A549 (cell line): Measurements from ENCODE around the gene MCAT. TPM values are rescaled to one million over a fixed set of nuclear protein-coding genes. Genes with fewer than 3 reads are reported as not detected.
A peak's percentile ranks its signal among the peaks of the same experiment; 100 is the strongest.

Source experiments
- ATAC-seq, 2 experiments: fragments of 200-7000 bp in 1 of 2; fragments of >200 bp in 1 of 2; cut with Nextera tagmentation in 1 of 2; cut with Tn5 transposase in 1 of 2; 3 replicates each; pipeline versions ENCODE4 v1.8.0 to v1.9.1; 2018 to 2020; ENCODE audit warnings: mild to moderate bottlenecking in 1 of 2, moderate library complexity in 1 of 2
- CTCF ChIA-PET: fragments of 300-600 bp; sonication (Branson Sonifier 250); formaldehyde crosslinking; extraction: SDS; loops from one replicate; lab custom pipeline; 2021; ENCODE audit warnings: antibody characterized with exemption, inconsistent platforms; lab: Yijun Ruan, JAX
- POLR2A ChIA-PET: fragments of 350-600 bp; formaldehyde crosslinking; extraction: SDS; loops from one replicate; lab custom pipeline; 2021; ENCODE audit warnings: antibody characterized with exemption, inconsistent platforms; lab: Yijun Ruan, JAX
- DNase-seq, 2 experiments: peaks; one replicate each; pipeline versions ENCODE4 v3.0.0 to v3.0.0-alpha.2; 2011 to 2016; ENCODE audit warnings: low read depth in 1 of 2, low spot score in 1 of 2
- FAIRE-seq: peaks from 2 replicates; lab custom pipeline; 2011; peaks lifted over from hg19 to GRCh38; lab: Jason Lieb, UNC
- H3K27ac ChIP-seq, 2 experiments: fragments of >200 bp; sonication (Bioruptor Twin); formaldehyde crosslinking; 3 replicates each; pipeline ENCODE4 v1.5.1; 2016 to 2017
- H3K4me1 ChIP-seq: fragments of >200 bp; sonication (Bioruptor Twin); formaldehyde crosslinking; 3 replicates; pipeline ENCODE4 v1.6.1; 2016
- H3K4me2 ChIP-seq: fragments of >200 bp; sonication (Bioruptor Twin); formaldehyde crosslinking; 3 replicates; pipeline ENCODE4 v1.6.1; 2016
- H3K4me3 ChIP-seq: fragments of >200 bp; sonication (Bioruptor Twin); formaldehyde crosslinking; 3 replicates; pipeline ENCODE4 v1.5.1; 2016
- H3K9me3 ChIP-seq: fragments of >200 bp; sonication (Bioruptor Twin); formaldehyde crosslinking; 3 replicates; pipeline ENCODE4 v1.6.1; 2016
- CBX8 ChIP-seq: fragments of 200-600 bp; sonication (generic); IDR thresholded peaks from 2 replicates; pipeline ENCODE4 v1.6.1; 2016
- CHD2 ChIP-seq: fragments of 150-350 bp; IDR thresholded peaks from 2 replicates; pipeline ENCODE4 v1.6.1; 2014; ENCODE audit warnings: low read length; ENCODE audit not compliant: partially characterized antibody
- EP300 ChIP-seq, 2 experiments: fragments of >200 bp; sonication (Bioruptor Twin); formaldehyde crosslinking; IDR thresholded peaks; 2 replicates in 1 of 2; 3 replicates in 1 of 2; pipeline ENCODE4 v1.6.1; 2016 to 2017
- GATA3 ChIP-seq: IDR thresholded peaks from 2 replicates; pipeline ENCODE4 v1.6.1; 2012; ENCODE audit warnings: borderline replicate concordance
- HMGXB4 ChIP-seq: fragments of 250-450 bp; sonication (Bioruptor Pico); IDR thresholded peaks from 2 replicates; pipeline ENCODE4 v1.5.0; 2021; ENCODE audit warnings: mild to moderate bottlenecking, moderate library complexity, borderline replicate concordance
- HOXA7 ChIP-seq: fragments of 250-450 bp; sonication (Bioruptor Pico); IDR thresholded peaks from 2 replicates; pipeline ENCODE4 v1.5.0; 2020; ENCODE audit warnings: mild to moderate bottlenecking, moderate library complexity
- HOXB5 ChIP-seq: fragments of 250-450 bp; sonication (Bioruptor Pico); IDR thresholded peaks from 2 replicates; pipeline ENCODE4 v1.5.0; 2020; ENCODE audit warnings: mild to moderate bottlenecking, moderate library complexity
- MAFK ChIP-seq: fragments of 450-650 bp; IDR thresholded peaks from 2 replicates; pipeline ENCODE4 v1.6.1; 2014; ENCODE audit not compliant: partially characterized antibody
- PHF8 ChIP-seq: fragments of 200-600 bp; sonication (generic); IDR thresholded peaks from 2 replicates; pipeline ENCODE4 v1.6.1; 2016; ENCODE audit warnings: low read depth, mild to moderate bottlenecking, antibody characterized with exemption, moderate library complexity, borderline replicate concordance
- RAD21 ChIP-seq, 2 experiments: fragments of >200 bp in 1 of 2; sonication (Bioruptor Twin) in 1 of 2; formaldehyde crosslinking in 1 of 2; IDR thresholded peaks in 1 of 2; conservative IDR thresholded peaks in 1 of 2; 2 replicates in 1 of 2; 3 replicates in 1 of 2; pipeline ENCODE4 v1.6.1; 2012 to 2018; ENCODE audit warnings: inconsistent platforms in 1 of 2
- RNF2 ChIP-seq: fragments of 200-600 bp; sonication (generic); IDR thresholded peaks from 2 replicates; pipeline ENCODE4 v1.6.1; 2016; ENCODE audit warnings: low read depth, mild to moderate bottlenecking, antibody characterized with exemption, moderate library complexity, borderline replicate concordance
- ZC3H11A ChIP-seq: fragments of 450-650 bp; IDR thresholded peaks from 2 replicates; pipeline ENCODE4 v1.6.1; 2014; ENCODE audit warnings: antibody characterized with exemption, mild to moderate bottlenecking
- WGBS: methylation state at CpG from one replicate; pipeline ENCODE4 v1.1.6; 2017; ENCODE audit errors: missing lambda C conversion rate; 5-methylcytosine and 5-hydroxymethylcytosine counted together
- polyA plus RNA-seq, 4 experiments: library from polyadenylated mRNA; depleted of rRNA in 3 of 4; stranded (reverse); fragments of >200 nt; fragmentation: RNase III in 1 of 4; extraction: RNeasy Plus Mini Kit Qiagen cat#74134 plus additional on column Dnase treatment in 1 of 4; gene quantifications; 2 replicates in 3 of 4; 3 replicates in 1 of 4; pipeline ENCODE4 v1.2.3, GENCODE V29; 2011 to 2017
- TF ChIP-seq, protein P1 (sequence below): fragments of >200 bp; sonication (Bioruptor Twin); formaldehyde crosslinking; IDR thresholded peaks from 3 replicates; pipeline ENCODE4 v1.5.1; 2016
- TF ChIP-seq, protein P2 (sequence below): IDR thresholded peaks from 2 replicates; pipeline ENCODE4 v1.6.1; 2012
- TF ChIP-seq, protein P3 (sequence below): fragments of 200-600 bp; sonication (generic); IDR thresholded peaks from 2 replicates; pipeline ENCODE4 v1.6.1; 2016; ENCODE audit warnings: antibody characterized with exemption, mild to moderate bottlenecking, moderate library complexity

MCAT gene
- polyA plus RNA-seq, 2 of the 4 experiments (the other 2 are of a cell fraction) = 11.8 to 15.5 TPM

- H3K9me3 ChIP-seq = no peaks in the 10 kb centered on the region
- H3K27ac ChIP-seq = peak within 1 kb of the TSS; percentile 58 to 82; a peak in 5 of 6 replicates
Measured at GRCh38 chr22:43110444-43110926, 32.7 kb downstream of the MCAT start, which contains the start of gene BIK. Gene BIK, plus strand, starts transcription at chr22:43110750. Its CDS starts 13,273 bp downstream, at chr22:43124023.

More at GRCh38 chr22:43110444-43110926, 32.7 kb downstream of the MCAT start, which contains the start of gene BIK:
- DNase-seq (peak in 1 of 2 experiments; percentile 41), ATAC-seq (peak; percentile 76 to 81), FAIRE-seq (no peak)
- POLR2A ChIA-PET = no interaction called here
- 0 out of 3 replicates have a peak, but pooled peaks cover 2% of the 10 kb centered on the region for H3K4me1 ChIP-seq
- H3K4me2 ChIP-seq = peak within 1 kb of the TSS; percentile 93
- TF ChIP-seq ZC3H11A = no peak
- TF ChIP-seq, protein P1, sequence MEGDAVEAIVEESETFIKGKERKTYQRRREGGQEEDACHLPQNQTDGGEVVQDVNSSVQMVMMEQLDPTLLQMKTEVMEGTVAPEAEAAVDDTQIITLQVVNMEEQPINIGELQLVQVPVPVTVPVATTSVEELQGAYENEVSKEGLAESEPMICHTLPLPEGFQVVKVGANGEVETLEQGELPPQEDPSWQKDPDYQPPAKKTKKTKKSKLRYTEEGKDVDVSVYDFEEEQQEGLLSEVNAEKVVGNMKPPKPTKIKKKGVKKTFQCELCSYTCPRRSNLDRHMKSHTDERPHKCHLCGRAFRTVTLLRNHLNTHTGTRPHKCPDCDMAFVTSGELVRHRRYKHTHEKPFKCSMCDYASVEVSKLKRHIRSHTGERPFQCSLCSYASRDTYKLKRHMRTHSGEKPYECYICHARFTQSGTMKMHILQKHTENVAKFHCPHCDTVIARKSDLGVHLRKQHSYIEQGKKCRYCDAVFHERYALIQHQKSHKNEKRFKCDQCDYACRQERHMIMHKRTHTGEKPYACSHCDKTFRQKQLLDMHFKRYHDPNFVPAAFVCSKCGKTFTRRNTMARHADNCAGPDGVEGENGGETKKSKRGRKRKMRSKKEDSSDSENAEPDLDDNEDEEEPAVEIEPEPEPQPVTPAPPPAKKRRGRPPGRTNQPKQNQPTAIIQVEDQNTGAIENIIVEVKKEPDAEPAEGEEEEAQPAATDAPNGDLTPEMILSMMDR = no peak
- TF ChIP-seq CHD2 = no peak
- no peak for TF ChIP-seq RAD21 (conservative IDR thresholded peaks at IDR 0.05 in 1 of 2, IDR thresholded peaks at IDR 0.05 in 1 of 2)
- TF ChIP-seq PHF8 = no peak
- TF ChIP-seq EP300 (IDR thresholded peaks at IDR 0.05) = no peak
- TF ChIP-seq CBX8 = no peak
- TF ChIP-seq MAFK = no peak
- TF ChIP-seq GATA3 = no peak
- no peak for TF ChIP-seq HOXB5 (CRISPR knock-in tag)
- no peak for TF ChIP-seq RNF2
- no peak for TF ChIP-seq HMGXB4 (CRISPR knock-in tag)
- no peak for TF ChIP-seq HOXA7
- TF ChIP-seq, protein P2, sequence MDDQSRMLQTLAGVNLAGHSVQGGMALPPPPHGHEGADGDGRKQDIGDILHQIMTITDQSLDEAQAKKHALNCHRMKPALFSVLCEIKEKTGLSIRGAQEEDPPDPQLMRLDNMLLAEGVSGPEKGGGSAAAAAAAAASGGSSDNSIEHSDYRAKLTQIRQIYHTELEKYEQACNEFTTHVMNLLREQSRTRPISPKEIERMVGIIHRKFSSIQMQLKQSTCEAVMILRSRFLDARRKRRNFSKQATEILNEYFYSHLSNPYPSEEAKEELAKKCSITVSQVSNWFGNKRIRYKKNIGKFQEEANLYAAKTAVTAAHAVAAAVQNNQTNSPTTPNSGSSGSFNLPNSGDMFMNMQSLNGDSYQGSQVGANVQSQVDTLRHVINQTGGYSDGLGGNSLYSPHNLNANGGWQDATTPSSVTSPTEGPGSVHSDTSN = no peak
- TF ChIP-seq, protein P3, sequence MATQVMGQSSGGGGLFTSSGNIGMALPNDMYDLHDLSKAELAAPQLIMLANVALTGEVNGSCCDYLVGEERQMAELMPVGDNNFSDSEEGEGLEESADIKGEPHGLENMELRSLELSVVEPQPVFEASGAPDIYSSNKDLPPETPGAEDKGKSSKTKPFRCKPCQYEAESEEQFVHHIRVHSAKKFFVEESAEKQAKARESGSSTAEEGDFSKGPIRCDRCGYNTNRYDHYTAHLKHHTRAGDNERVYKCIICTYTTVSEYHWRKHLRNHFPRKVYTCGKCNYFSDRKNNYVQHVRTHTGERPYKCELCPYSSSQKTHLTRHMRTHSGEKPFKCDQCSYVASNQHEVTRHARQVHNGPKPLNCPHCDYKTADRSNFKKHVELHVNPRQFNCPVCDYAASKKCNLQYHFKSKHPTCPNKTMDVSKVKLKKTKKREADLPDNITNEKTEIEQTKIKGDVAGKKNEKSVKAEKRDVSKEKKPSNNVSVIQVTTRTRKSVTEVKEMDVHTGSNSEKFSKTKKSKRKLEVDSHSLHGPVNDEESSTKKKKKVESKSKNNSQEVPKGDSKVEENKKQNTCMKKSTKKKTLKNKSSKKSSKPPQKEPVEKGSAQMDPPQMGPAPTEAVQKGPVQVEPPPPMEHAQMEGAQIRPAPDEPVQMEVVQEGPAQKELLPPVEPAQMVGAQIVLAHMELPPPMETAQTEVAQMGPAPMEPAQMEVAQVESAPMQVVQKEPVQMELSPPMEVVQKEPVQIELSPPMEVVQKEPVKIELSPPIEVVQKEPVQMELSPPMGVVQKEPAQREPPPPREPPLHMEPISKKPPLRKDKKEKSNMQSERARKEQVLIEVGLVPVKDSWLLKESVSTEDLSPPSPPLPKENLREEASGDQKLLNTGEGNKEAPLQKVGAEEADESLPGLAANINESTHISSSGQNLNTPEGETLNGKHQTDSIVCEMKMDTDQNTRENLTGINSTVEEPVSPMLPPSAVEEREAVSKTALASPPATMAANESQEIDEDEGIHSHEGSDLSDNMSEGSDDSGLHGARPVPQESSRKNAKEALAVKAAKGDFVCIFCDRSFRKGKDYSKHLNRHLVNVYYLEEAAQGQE = no peak
- WGBS = 0% methylated on average over 5 of the region's 49 CpGs
- H3K4me3 ChIP-seq = peak within 1 kb of the TSS; percentile 73
- CTCF ChIA-PET = interaction anchor here (0.8 kb wide), 1 partner anchor 10 kb away, joined by 3 read pairs; no protein-coding TSS in a partner anchor
